ENCODE results near the gene TGFBR3.
"Not testable (repeated sequence)": the region's sequence is repeated elsewhere in the genome, so short reads cannot be mapped to it uniquely, and the experiment has no call there.

- not testable (repeated sequence) for TF ChIP-seq CTCF (conservative IDR thresholded peaks at IDR 0.05; ENCODE audit: low read depth, low read length); POLR2A (IDR thresholded peaks at IDR 0.05; ENCODE audit: low read depth, low read length); SMC3 (IDR thresholded peaks at IDR 0.05; ENCODE audit: low read depth, low read length); RAD21 (IDR thresholded peaks at IDR 0.05; ENCODE audit: low read length); RFX5 (IDR thresholded peaks at IDR 0.05; ENCODE audit: low read depth, low read length); FOS (IDR thresholded peaks at IDR 0.05; ENCODE audit: low read depth, low read length); RCOR1 (IDR thresholded peaks at IDR 0.05; ENCODE audit: insufficient replicate concordance, low read length); ELK1 (IDR thresholded peaks at IDR 0.05; ENCODE audit: borderline replicate concordance, low read depth, low read length); MAZ (IDR thresholded peaks at IDR 0.05; ENCODE audit: borderline replicate concordance, low read depth, low read length); BHLHE40 (IDR thresholded peaks at IDR 0.05; ENCODE audit: low read depth, low read length); USF2 (IDR thresholded peaks at IDR 0.05; ENCODE audit: low read depth, low read length); CEBPB (IDR thresholded peaks at IDR 0.05; ENCODE audit: low read depth, low read length); CHD1 (IDR thresholded peaks at IDR 0.05; ENCODE audit: low read depth, low read length)
Observed at GRCh38 chr1:91834549-91834948, 51.4 kb downstream of the TGFBR3 start.
